ENCODE data around the gene TRAF3IP3.

TRAF3IP3 gene

GRCh38 chr1:209756615-209757445 is 977 bp downstream of the TRAF3IP3 start:
- TF ChIP-seq CEBPB (IDR thresholded peaks at IDR 0.05) (no peak), TAF1 (IDR thresholded peaks at IDR 0.05; ENCODE audit: low read depth) (no peak), EP300 (IDR thresholded peaks at IDR 0.05; ENCODE audit: borderline replicate concordance) (no peak), RAD21 (IDR thresholded peaks at IDR 0.05; ENCODE audit: low read depth) (no peak), CREB1 (IDR thresholded peaks at IDR 0.05; ENCODE audit: low read depth) (no peak), NFIC (IDR thresholded peaks at IDR 0.05) (no peak), TCF12 (IDR thresholded peaks at IDR 0.05; ENCODE audit: low read depth) (no peak), TEAD4 (IDR thresholded peaks at IDR 0.05) (no peak), EGR1 (IDR thresholded peaks at IDR 0.05) (no peak)

GRCh38 chr1:209758400-209758799 is 2.5 kb downstream of the TRAF3IP3 start:
- no peak for TF ChIP-seq YY1 (IDR thresholded peaks at IDR 0.05; ENCODE audit: low read depth)
- no peak for TF ChIP-seq TAF1 (IDR thresholded peaks at IDR 0.05; ENCODE audit: low read depth)
- TF ChIP-seq EGR1 (IDR thresholded peaks at IDR 0.05) = no peak
- TF ChIP-seq CEBPB (IDR thresholded peaks at IDR 0.05) = no peak
- no peak for TF ChIP-seq ZBTB7A (IDR thresholded peaks at IDR 0.05; ENCODE audit: low read depth)
- TF ChIP-seq USF1 (IDR thresholded peaks at IDR 0.05) = no peak
- no peak for TF ChIP-seq MAX (IDR thresholded peaks at IDR 0.05)
- TF ChIP-seq TCF12 (IDR thresholded peaks at IDR 0.05; ENCODE audit: low read depth) = no peak
- TF ChIP-seq RAD21 (IDR thresholded peaks at IDR 0.05; ENCODE audit: low read depth) = no peak
- TF ChIP-seq CREB1 (IDR thresholded peaks at IDR 0.05; ENCODE audit: low read depth) = no peak
- TF ChIP-seq TEAD4 (IDR thresholded peaks at IDR 0.05) = no peak
- no peak for TF ChIP-seq REST (IDR thresholded peaks at IDR 0.05; ENCODE audit: low read depth)
- TF ChIP-seq EP300 (IDR thresholded peaks at IDR 0.05; ENCODE audit: borderline replicate concordance) = no peak
- no peak for TF ChIP-seq FOXM1 (IDR thresholded peaks at IDR 0.05; ENCODE audit: borderline replicate concordance, low read depth)
- TF ChIP-seq NFIC (IDR thresholded peaks at IDR 0.05) = no peak

GRCh38 chr1:209759829-209760359 is 4.0 kb downstream of the TRAF3IP3 start:
- TF ChIP-seq YY1 (IDR thresholded peaks at IDR 0.05; ENCODE audit: low read depth) = no peak
- TF ChIP-seq TEAD4 (IDR thresholded peaks at IDR 0.05) = no peak
- TF ChIP-seq MAX (IDR thresholded peaks at IDR 0.05) = no peak
- TF ChIP-seq CEBPB (IDR thresholded peaks at IDR 0.05) = no peak
- TF ChIP-seq TCF12 (IDR thresholded peaks at IDR 0.05; ENCODE audit: low read depth) = no peak
- no peak for TF ChIP-seq CREB1 (IDR thresholded peaks at IDR 0.05; ENCODE audit: low read depth)
- no peak for TF ChIP-seq ZBTB7A (IDR thresholded peaks at IDR 0.05; ENCODE audit: low read depth)
- TF ChIP-seq NFIC (IDR thresholded peaks at IDR 0.05) = no peak
- TF ChIP-seq REST (IDR thresholded peaks at IDR 0.05; ENCODE audit: low read depth) = no peak
- TF ChIP-seq FOXM1 (IDR thresholded peaks at IDR 0.05; ENCODE audit: borderline replicate concordance, low read depth) = no peak
- TF ChIP-seq RAD21 (IDR thresholded peaks at IDR 0.05; ENCODE audit: low read depth) = no peak
- no peak for TF ChIP-seq EGR1 (IDR thresholded peaks at IDR 0.05)
- TF ChIP-seq TAF1 (IDR thresholded peaks at IDR 0.05; ENCODE audit: low read depth) = no peak
- TF ChIP-seq EP300 (IDR thresholded peaks at IDR 0.05; ENCODE audit: borderline replicate concordance) = no peak
- no peak for TF ChIP-seq USF1 (IDR thresholded peaks at IDR 0.05)

- TF ChIP-seq TCF12 (IDR thresholded peaks at IDR 0.05; ENCODE audit: low read depth) (no peak), TEAD4 (IDR thresholded peaks at IDR 0.05) (no peak), YY1 (IDR thresholded peaks at IDR 0.05; ENCODE audit: low read depth) (no peak), EGR1 (IDR thresholded peaks at IDR 0.05) (no peak), FOXM1 (IDR thresholded peaks at IDR 0.05; ENCODE audit: borderline replicate concordance, low read depth) (no peak), NFIC (IDR thresholded peaks at IDR 0.05) (no peak), EP300 (IDR thresholded peaks at IDR 0.05; ENCODE audit: borderline replicate concordance) (no peak), REST (IDR thresholded peaks at IDR 0.05; ENCODE audit: low read depth) (no peak), CREB1 (IDR thresholded peaks at IDR 0.05; ENCODE audit: low read depth) (no peak)
Observed at GRCh38 chr1:209761011-209761635, 5.3 kb downstream of the TRAF3IP3 start.
